Bronchial epithelial cell (primary cell): ENCODE results near the gene PARN. TPM values are rescaled to one million over a fixed set of nuclear protein-coding genes. Genes with fewer than 3 reads are reported as not detected.
"Not testable (repeated sequence)": the region's sequence is repeated elsewhere in the genome, so short reads cannot be mapped to it uniquely, and the experiment has no call there.

Experiments used
- DNase-seq: peaks from one replicate; pipeline ENCODE4 v3.0.0-alpha.2; 2010; ENCODE audit warnings: low read depth
- FAIRE-seq: peaks from 2 replicates; lab custom pipeline; 2011; peaks lifted over from hg19 to GRCh38; lab: Jason Lieb, UNC
- H3K27me3 ChIP-seq: 2 replicates; pipeline ENCODE4 v1.5.1; 2011; ENCODE audit warnings: low read length; ENCODE audit not compliant: control insufficient read depth, insufficient read depth
- H3K36me3 ChIP-seq: 2 replicates; pipeline ENCODE4 v1.5.1; 2011; ENCODE audit warnings: low read length; ENCODE audit not compliant: control insufficient read depth, insufficient read depth
- H3K4me3 ChIP-seq: 2 replicates; pipeline ENCODE4 v1.5.1; 2011; ENCODE audit warnings: mild to moderate bottlenecking, low read depth, low read length, control low read depth
- CTCF ChIP-seq: IDR thresholded peaks from 2 replicates; pipeline ENCODE4 v1.5.1; 2011; ENCODE audit warnings: mild to moderate bottlenecking, moderate library complexity, low read length, control low read depth, inconsistent platforms; ENCODE audit not compliant: insufficient read depth, severe bottlenecking
- total RNA-seq: library from RNA; depleted of rRNA; stranded (reverse); fragments of >200 nt; gene quantifications from 2 replicates; pipeline ENCODE4 v1.2.1, GENCODE V29; 2014

PARN gene
- total RNA-seq, 1 donor from 2014 or later: 18.7 TPM

- H3K36me3 ChIP-seq: no peaks in the 10 kb centered on the region
- H3K27me3 ChIP-seq: no peaks in the 10 kb centered on the region
- FAIRE-seq (no peak), DNase-seq (no peak)
- H3K4me3 ChIP-seq: no peak overlapping the region
- no peak for TF ChIP-seq CTCF
These were observed 191.8 kb downstream of the PARN start for GRCh38 chr16:14438256-14438655.

- Histone ChIP-seq H3K36me3 (no peaks in the 10 kb centered on the region), H3K4me3 (no peak overlapping the region)
These were observed 192.6 kb downstream of the PARN start for GRCh38 chr16:14437426-14437825.

GRCh38 chr16:14436401-14436955 lies 193.6 kb downstream of the PARN start:
- no peaks in the 10 kb centered on the region for H3K36me3 ChIP-seq
- FAIRE-seq: no peak
- no peak for TF ChIP-seq CTCF
- H3K4me3 ChIP-seq: no peak overlapping the region
- DNase-seq: no peak
- no peaks in the 10 kb centered on the region for H3K27me3 ChIP-seq

More at GRCh38 chr16:14437426-14437825, 192.6 kb downstream of the PARN start:
- DNase-seq (no peak), FAIRE-seq (no peak)
- TF ChIP-seq CTCF: no peak
- H3K27me3 ChIP-seq: no peaks in the 10 kb centered on the region

- no peaks in the 10 kb centered on the region for H3K27me3 ChIP-seq
- no peak for FAIRE-seq
- no peaks in the 10 kb centered on the region for H3K36me3 ChIP-seq
- TF ChIP-seq CTCF: no peak
- H3K4me3 ChIP-seq: no peak overlapping the region
- no peak for DNase-seq
These were observed 195.2 kb downstream of the PARN start for GRCh38 chr16:14434860-14435259.

- not testable (repeated sequence) for H3K4me3 ChIP-seq, H3K36me3 ChIP-seq, DNase-seq, H3K27me3 ChIP-seq, FAIRE-seq
These were observed 201.0 kb downstream of the PARN start for GRCh38 chr16:14428971-14429637.

GRCh38 chr16:14428043-14428442 lies 202.0 kb downstream of the PARN start:
- DNase-seq (no peak), FAIRE-seq (no peak)
- TF ChIP-seq CTCF: no peak
- Histone ChIP-seq H3K27me3 (no peaks in the 10 kb centered on the region), H3K36me3 (no peaks in the 10 kb centered on the region), H3K4me3 (no peak overlapping the region)
